BLaER1 treated with 17β-estradiol and CSF1 and Interleukin-3, amounts not matched to agents 10 nM and 100 nM (cell line): ENCODE measurements around the gene OFD1.

Experiments
- H3K27ac ChIP-seq, 11 experiments: shearing (Covaris generic); formaldehyde crosslinking; 2 replicates each; pipeline ENCODE4 v1.8.1; 2022
- H3K27me3 ChIP-seq, 11 experiments: shearing (Covaris generic); formaldehyde crosslinking; 2 replicates each; pipeline ENCODE4 v1.8.1; 2022
- H3K36me3 ChIP-seq, 11 experiments: shearing (Covaris generic); formaldehyde crosslinking; 2 replicates each; pipeline ENCODE4 v1.8.1; 2022
- H3K4me1 ChIP-seq, 10 experiments: shearing (Covaris generic); formaldehyde crosslinking; 2 replicates each; pipeline ENCODE4 v1.8.1; 2022
- H3K4me2 ChIP-seq, 11 experiments: shearing (Covaris generic); formaldehyde crosslinking; 2 replicates each; pipeline ENCODE4 v1.8.1; 2022
- H3K4me3 ChIP-seq, 10 experiments: shearing (Covaris generic); formaldehyde crosslinking; 2 replicates each; pipeline ENCODE4 v1.8.1; 2022
- H3K9ac ChIP-seq, 11 experiments: shearing (Covaris generic); formaldehyde crosslinking; 2 replicates each; pipeline ENCODE4 v1.8.1; 2022
- H3K9me3 ChIP-seq, 11 experiments: shearing (Covaris generic); formaldehyde crosslinking; replicated peaks in 1 of 11; 2 replicates each; pipeline ENCODE4 v1.8.1; 2022
- H4K20me1 ChIP-seq, 11 experiments: shearing (Covaris generic); formaldehyde crosslinking; 2 replicates each; pipeline ENCODE4 v1.8.1; 2022
- Cebpa-rat ChIP-seq, 11 experiments: shearing (Covaris generic); IDR thresholded peaks; 2 replicates each; pipeline ENCODE4 v1.8.1; 2022

Gene OFD1

GRCh38 chrX:13697976-13698375, 36.6 kb upstream of the OFD1 start:
- Histone ChIP-seq H3K36me3 (peaks cover 0 to 3% (median 0%) of the 10 kb centered on the region in 11 experiments; a peak in 1 of 22 replicates), H3K27ac (peak overlapping the region in 2 of 11 experiments; percentile 1 to 43; a peak in 2 of 22 replicates), H4K20me1 (peaks cover 54 to 100% (median 88%) of the 10 kb centered on the region in 11 experiments), H3K27me3 (peaks cover 64 to 100% (median 96%) of the 10 kb centered on the region in 11 experiments), H3K4me3 (no peak overlapping the region), H3K9me3 (no peaks in the 10 kb centered on the region), H3K9ac (no peak overlapping the region), H3K4me2 (peak overlapping the region in 10 of 11 experiments; percentile 13 to 84 (median 44); a peak in 15 of 22 replicates), H3K4me1 (peaks cover 57 to 100% (median 65%) of the 10 kb centered on the region in 10 experiments)
- TF ChIP-seq Cebpa-rat (IDR thresholded peaks at IDR 0.05), result no peak

DNA sequence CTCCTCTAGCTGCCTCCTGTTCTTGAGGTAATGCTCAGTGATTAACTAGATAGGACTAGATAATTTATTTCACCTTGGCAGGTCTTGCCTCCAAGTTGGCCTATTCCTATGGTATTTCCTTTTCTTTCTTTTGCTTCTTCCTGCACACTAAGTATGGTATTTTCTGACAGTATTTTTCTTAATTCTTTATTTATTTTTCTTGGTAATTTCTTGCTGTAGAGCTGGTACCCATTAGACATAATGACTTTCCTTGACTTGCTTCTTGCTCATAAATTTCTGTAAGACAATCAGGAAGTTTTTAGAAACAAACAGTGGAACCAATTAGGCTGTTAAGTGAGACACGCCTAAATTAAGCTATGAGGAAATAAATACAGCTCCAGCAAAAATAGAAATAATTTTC, 36.1 kb upstream of the OFD1 start:
- Histone ChIP-seq H3K4me1 (peaks cover 52 to 99% (median 61%) of the 10 kb centered on the region in 10 experiments), H3K9me3 (no peaks in the 10 kb centered on the region), H3K27me3 (peaks cover 59 to 100% (median 96%) of the 10 kb centered on the region in 11 experiments), H4K20me1 (peaks cover 55 to 100% (median 88%) of the 10 kb centered on the region in 11 experiments), H3K4me2 (peak overlapping the region in 8 of 11 experiments; percentile 1 to 84 (median 44); a peak in 9 of 22 replicates), H3K9ac (no peak overlapping the region), H3K36me3 (peaks cover 0 to 3% (median 0%) of the 10 kb centered on the region in 11 experiments; a peak in 1 of 22 replicates), H3K4me3 (no peak overlapping the region), H3K27ac (no peak overlapping the region)
- no peak for TF ChIP-seq Cebpa-rat (IDR thresholded peaks at IDR 0.05)

GRCh38 chrX:13699183-13699826, 35.2 kb upstream of the OFD1 start:
- Histone ChIP-seq H3K27me3 (peaks cover 56 to 99% (median 93%) of the 10 kb centered on the region in 11 experiments), H4K20me1 (peaks cover 47 to 100% (median 84%) of the 10 kb centered on the region in 11 experiments), H3K4me1 (peaks cover 44 to 96% (median 56%) of the 10 kb centered on the region in 10 experiments), H3K9me3 (no peaks in the 10 kb centered on the region), H3K4me3 (no peak overlapping the region), H3K36me3 (peaks cover 0 to 7% (median 0%) of the 10 kb centered on the region in 11 experiments; a peak in 1 of 22 replicates), H3K4me2 (peak overlapping the region in 3 of 11 experiments; percentile 15 to 84 (median 72); a peak in 2 of 22 replicates), H3K9ac (no peak overlapping the region), H3K27ac (no peak overlapping the region)
- no peak for TF ChIP-seq Cebpa-rat (IDR thresholded peaks at IDR 0.05)

DNA sequence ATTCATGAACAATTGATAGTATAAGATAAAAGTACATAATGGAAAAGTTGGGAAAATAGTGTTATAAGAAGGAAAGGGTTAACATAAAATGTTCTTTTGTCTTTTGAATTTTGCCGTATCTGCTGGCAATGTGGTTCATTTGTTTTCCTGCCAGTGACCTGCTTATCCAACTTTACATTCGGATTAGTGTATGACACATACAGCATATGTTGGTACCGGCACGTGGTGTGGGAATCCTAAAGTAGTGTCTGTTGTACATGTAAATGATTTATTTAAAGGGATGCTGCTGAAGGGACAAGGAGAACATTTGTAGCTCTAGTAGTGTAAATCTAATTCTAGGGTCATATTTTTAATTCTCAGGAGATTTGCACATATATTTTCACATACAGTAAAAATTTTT, 34.2 kb upstream of the OFD1 start:
- Histone ChIP-seq H3K4me1 (peaks cover 33 to 85% (median 45%) of the 10 kb centered on the region in 10 experiments), H3K4me2 (no peak overlapping the region; a peak in 1 of 22 replicates), H3K9me3 (no peaks in the 10 kb centered on the region), H3K27ac (no peak overlapping the region), H3K27me3 (peaks cover 45 to 97% (median 83%) of the 10 kb centered on the region in 11 experiments), H3K4me3 (no peak overlapping the region), H3K36me3 (peaks cover 0 to 9% (median 3%) of the 10 kb centered on the region in 11 experiments; a peak in 2 of 22 replicates), H3K9ac (no peak overlapping the region), H4K20me1 (peaks cover 37 to 100% (median 78%) of the 10 kb centered on the region in 11 experiments)
- TF ChIP-seq Cebpa-rat (IDR thresholded peaks at IDR 0.05), result no peak

GRCh38 chrX:13702111-13702789, 32.3 kb upstream of the OFD1 start:
- no peak overlapping the region for H3K4me3 ChIP-seq
- H3K27me3 ChIP-seq, result peaks cover 26 to 92% (median 76%) of the 10 kb centered on the region in 11 experiments; a peak in 21 of 22 replicates
- H3K27ac ChIP-seq, result no peak overlapping the region
- peaks cover 23 to 100% (median 72%) of the 10 kb centered on the region in 11 experiments for H4K20me1 ChIP-seq
- H3K9me3 ChIP-seq, result no peaks in the 10 kb centered on the region
- peaks cover 16 to 67% (median 27%) of the 10 kb centered on the region in 10 experiments for H3K4me1 ChIP-seq
- H3K9ac ChIP-seq, result no peak overlapping the region
- H3K4me2 ChIP-seq, result peak overlapping the region in 9 of 11 experiments; percentile 8 to 73 (median 32); a peak in 13 of 22 replicates
- H3K36me3 ChIP-seq, result peaks cover 0 to 18% (median 4%) of the 10 kb centered on the region in 11 experiments; a peak in 6 of 22 replicates
- TF ChIP-seq Cebpa-rat (IDR thresholded peaks at IDR 0.05), result no peak

- H3K9me3 ChIP-seq, result no peaks in the 10 kb centered on the region
- no peak overlapping the region for H3K4me3 ChIP-seq
- H4K20me1 ChIP-seq, result peaks cover 30 to 100% (median 75%) of the 10 kb centered on the region in 11 experiments
- no peak overlapping the region for H3K27ac ChIP-seq
- H3K9ac ChIP-seq, result no peak overlapping the region
- peaks cover 26 to 92% (median 74%) of the 10 kb centered on the region in 11 experiments; a peak in 21 of 22 replicates for H3K27me3 ChIP-seq
- H3K36me3 ChIP-seq, result peaks cover 4 to 27% (median 10%) of the 10 kb centered on the region in 11 experiments; a peak in 12 of 22 replicates
- TF ChIP-seq Cebpa-rat (IDR thresholded peaks at IDR 0.05), result no peak
- H3K4me2 ChIP-seq, result no peak overlapping the region
- peaks cover 9 to 58% (median 18%) of the 10 kb centered on the region in 10 experiments; a peak in 17 of 20 replicates for H3K4me1 ChIP-seq
Observed at GRCh38 chrX:13703135-13703534, 31.4 kb upstream of the OFD1 start.

DNA sequence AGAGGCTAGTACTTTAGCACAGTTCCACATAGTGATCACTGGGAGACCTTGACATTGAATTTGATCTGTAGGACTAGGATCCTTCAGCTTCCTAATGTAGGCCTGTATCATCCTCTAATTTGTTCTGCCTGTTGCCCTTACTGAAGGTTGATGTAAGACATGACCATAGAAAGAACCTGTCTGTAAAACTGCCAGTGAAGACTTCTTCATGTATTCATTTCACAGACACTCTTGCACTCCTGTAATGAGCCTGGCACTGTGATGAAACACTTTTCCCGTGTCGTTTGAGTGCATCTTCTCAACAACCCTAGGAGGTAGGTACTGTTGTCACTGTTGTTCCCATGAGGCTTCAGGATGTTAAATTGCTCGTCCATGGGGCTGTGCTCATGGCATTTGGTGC, 31.0 kb upstream of the OFD1 start:
- no peaks in the 10 kb centered on the region for H3K9me3 ChIP-seq
- no peak overlapping the region for H3K9ac ChIP-seq
- no peak for TF ChIP-seq Cebpa-rat (IDR thresholded peaks at IDR 0.05)
- H3K27me3 ChIP-seq, result peaks cover 22 to 92% (median 74%) of the 10 kb centered on the region in 11 experiments; a peak in 21 of 22 replicates
- H4K20me1 ChIP-seq, result peaks cover 30 to 100% (median 74%) of the 10 kb centered on the region in 11 experiments
- no peak overlapping the region for H3K4me3 ChIP-seq
- peaks cover 8 to 53% (median 17%) of the 10 kb centered on the region in 10 experiments; a peak in 13 of 20 replicates for H3K4me1 ChIP-seq
- peaks cover 4 to 31% (median 14%) of the 10 kb centered on the region in 11 experiments; a peak in 13 of 22 replicates for H3K36me3 ChIP-seq
- H3K4me2 ChIP-seq, result 0 out of 22 replicates have a peak overlapping the region, but pooled peaks of 2 of the 11 experiments have one; percentile 1 to 10
- no peak overlapping the region for H3K27ac ChIP-seq

GRCh38 chrX:13711141-13711540, 23.4 kb upstream of the OFD1 start:
- peaks cover 0 to 7% (median 0%) of the 10 kb centered on the region in 11 experiments; a peak in 2 of 22 replicates for H3K9me3 ChIP-seq
- H4K20me1 ChIP-seq, result peaks cover 7 to 71% (median 35%) of the 10 kb centered on the region in 11 experiments; a peak in 17 of 22 replicates
- H3K27ac ChIP-seq, result no peak overlapping the region
- H3K9ac ChIP-seq, result no peak overlapping the region
- TF ChIP-seq Cebpa-rat (IDR thresholded peaks at IDR 0.05), result no peak
- H3K4me3 ChIP-seq, result no peak overlapping the region
- H3K4me1 ChIP-seq, result no peaks in the 10 kb centered on the region
- H3K27me3 ChIP-seq, result peaks cover 9 to 42% (median 28%) of the 10 kb centered on the region in 11 experiments; a peak in 19 of 22 replicates
- no peak overlapping the region for H3K4me2 ChIP-seq
- H3K36me3 ChIP-seq, result peaks cover 61 to 100% (median 70%) of the 10 kb centered on the region in 11 experiments; a peak in 21 of 22 replicates
